Right lung (tissue), 5 donors: Measurements from ENCODE around the gene KDM2A. TPM values are rescaled to one million over a fixed set of nuclear protein-coding genes. Genes with fewer than 3 reads are reported as not detected.

ENCODE experiments used
- DNase-seq, 2 donors: peaks; one replicate each; pipeline ENCODE4 v3.0.0-alpha.2; 2013
- polyA plus RNA-seq, 5 donors: library from polyadenylated mRNA; unstranded; fragments of 120-200 nt; gene quantifications; one replicate each; pipeline versions ENCODE4 v1.2.1 to v1.2.3, GENCODE V29; 2013; ENCODE audit warnings: inconsistent platforms in 1 of 5, low replicate concordance in 1 of 5; ENCODE audit not compliant: insufficient read length in 5 of 5, insufficient read depth in 1 of 5

Gene KDM2A
- polyA plus RNA-seq, 5 donors, result 67.3 to 80.4 (median 70.7) TPM

DNA sequence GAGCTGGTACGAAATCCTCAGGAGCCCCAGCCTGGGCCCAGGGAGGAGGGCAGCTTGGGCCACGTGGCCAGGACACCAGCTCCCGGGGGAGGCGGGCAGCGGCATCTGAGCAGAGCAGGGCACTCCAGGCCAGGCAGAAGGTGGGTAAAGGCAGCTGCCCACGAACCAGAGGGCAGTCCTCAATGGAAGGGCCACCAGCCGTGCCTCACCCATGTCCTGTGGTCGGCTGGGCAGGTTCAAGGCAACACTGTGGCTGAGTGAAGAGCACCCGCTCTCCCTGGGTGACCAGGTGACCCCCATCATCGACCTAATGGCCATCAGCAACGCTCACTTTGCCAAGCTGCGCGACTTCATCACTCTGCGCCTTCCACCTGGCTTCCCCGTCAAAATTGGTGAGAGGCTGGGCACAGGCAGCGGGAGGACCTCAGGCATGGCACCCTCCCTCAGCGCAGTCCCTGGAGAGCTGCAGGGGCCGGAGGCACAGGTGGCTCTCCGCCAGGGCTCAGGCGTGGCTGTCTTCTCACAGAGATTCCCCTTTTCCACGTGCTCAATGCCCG lies 181.8 kb downstream of the KDM2A start:
- DNase-seq, result no peak

GRCh38 chr11:67301313-67301921 lies 182.4 kb downstream of the KDM2A start:
- DNase-seq, result no peak

DNA sequence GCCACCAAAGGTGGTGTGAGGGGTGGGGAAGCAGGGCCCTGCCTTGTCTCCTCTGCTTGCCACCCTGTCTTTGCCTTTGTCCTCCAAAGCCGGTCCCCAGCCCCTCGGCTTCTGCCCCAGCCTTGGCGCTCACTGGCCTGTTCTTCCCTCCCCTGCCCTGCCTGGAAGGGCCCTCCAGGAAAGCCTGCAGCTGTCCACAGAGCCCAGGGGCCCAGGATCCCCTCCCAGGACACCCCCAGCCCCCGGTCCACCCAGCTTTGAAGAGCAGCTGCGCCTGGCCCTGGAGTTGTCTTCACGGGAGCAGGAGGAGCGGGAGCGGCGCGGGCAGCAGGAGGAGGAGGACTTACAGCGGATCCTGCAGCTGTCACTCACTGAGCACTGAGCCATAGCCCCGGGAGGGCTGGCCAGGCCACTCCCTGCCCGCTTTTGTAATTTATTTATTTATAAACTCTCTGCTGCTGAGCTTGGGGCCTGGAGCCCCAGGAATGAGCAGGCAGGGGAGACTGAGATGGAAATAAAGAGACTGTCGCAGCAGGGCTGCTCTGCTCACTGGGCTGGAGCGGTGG lies 183.0 kb downstream of the KDM2A start:
- peak in 1 of 2 donors; percentile 33 for DNase-seq

DNA sequence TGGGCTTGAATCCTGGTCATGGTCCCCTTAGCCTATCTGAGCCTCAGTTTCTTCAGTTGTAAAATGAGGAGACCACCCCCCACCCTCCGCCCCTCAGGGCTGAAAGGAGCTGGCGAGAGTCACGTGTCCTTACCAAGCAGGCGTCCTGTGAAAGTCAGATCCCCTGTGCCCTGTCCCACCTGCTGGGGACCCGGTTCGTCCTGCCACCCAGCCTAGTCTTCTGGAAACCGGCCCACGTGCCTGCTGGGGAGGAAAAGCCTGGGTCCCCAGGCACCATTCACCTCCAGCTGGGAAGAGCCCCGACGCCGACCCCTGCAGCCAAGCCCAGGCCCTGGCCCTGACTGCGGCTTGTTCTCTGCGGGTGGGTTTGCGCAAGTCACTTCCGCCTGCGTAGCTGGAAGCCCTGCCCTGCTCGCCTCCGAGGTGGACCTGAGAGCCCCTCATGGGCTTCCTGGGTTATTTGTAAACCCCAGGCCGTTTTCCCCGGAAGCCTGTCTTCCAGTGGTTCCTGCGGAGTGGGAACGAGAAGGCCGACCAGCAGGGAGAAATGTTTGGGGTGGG lies 183.6 kb downstream of the KDM2A start:
- no peak for DNase-seq

GRCh38 chr11:67303132-67303834 lies 184.2 kb downstream of the KDM2A start, which contains the start of gene SSH3:
SSH3 (plus strand) TSS chr11:67303530; CDS start chr11:67303626, 96 bp downstream.
- peak in 1 of 2 donors; percentile 63 for DNase-seq

- no peak for DNase-seq
Measured at GRCh38 chr11:67303835-67304411, 184.9 kb downstream of the KDM2A start.

DNA sequence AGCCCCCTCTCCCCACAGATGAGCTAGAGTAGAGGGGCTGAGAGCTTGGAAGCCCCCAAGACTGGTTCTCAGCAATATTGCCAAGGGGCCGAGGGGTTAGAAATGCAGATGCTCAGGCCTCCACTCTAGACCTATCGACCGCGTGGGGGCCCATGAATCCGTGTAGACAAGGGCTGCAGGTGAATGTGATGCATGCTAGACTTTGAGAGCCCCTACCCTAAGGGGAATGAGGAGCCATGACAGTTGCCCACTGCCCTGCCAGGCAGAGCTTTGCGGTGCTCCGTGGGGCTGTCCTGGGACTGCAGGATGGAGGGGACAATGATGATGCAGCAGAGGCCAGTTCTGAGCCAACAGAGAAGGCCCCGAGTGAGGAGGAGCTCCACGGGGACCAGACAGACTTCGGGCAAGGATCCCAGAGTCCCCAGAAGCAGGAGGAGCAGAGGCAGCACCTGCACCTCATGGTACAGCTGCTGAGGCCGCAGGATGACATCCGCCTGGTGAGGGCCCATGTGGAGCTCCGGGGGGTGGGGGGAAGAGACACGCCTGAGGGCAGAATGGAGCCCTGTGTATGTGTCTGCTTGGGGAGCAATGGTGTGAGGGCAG lies 185.5 kb downstream of the KDM2A start:
- DNase-seq, result no peak

- DNase-seq, result no peak
Measured at GRCh38 chr11:67306769-67307544, 187.9 kb downstream of the KDM2A start.

GRCh38 chr11:67307545-67308001 lies 188.5 kb downstream of the KDM2A start:
- no peak for DNase-seq

Other genes with a start within 250 kb of the KDM2A start
- 10 to 100 TPM in 1 of 5 donors, 1 to 10 TPM in 4; 6.4 to 14.1 (median 8.0) TPM for gene PC, start 160.9 kb upstream of the KDM2A start, polyA plus RNA-seq
- gene C11orf86, start 144.0 kb upstream of the KDM2A start, polyA plus RNA-seq, result not detected
- gene SYT12, start 96.1 kb upstream of the KDM2A start, polyA plus RNA-seq, result under 1 TPM; 0.04 to 0.31 (median 0.10) TPM
- 10 to 100 TPM in 2 of 5 donors, 1 to 10 TPM in 3; 8.5 to 19.3 (median 9.2) TPM for gene RHOD, start 62.4 kb upstream of the KDM2A start, polyA plus RNA-seq
- 10 to 100 TPM; 43.6 to 75.6 (median 57.5) TPM for gene GRK2, start 147.2 kb downstream of the KDM2A start, polyA plus RNA-seq
- gene ANKRD13D, start 170.0 kb downstream of the KDM2A start, polyA plus RNA-seq, result 10 to 100 TPM; 33.2 to 53.5 (median 47.0) TPM
- 10 to 100 TPM; 21.8 to 37.6 (median 30.3) TPM for gene SSH3, start 184.3 kb downstream of the KDM2A start, polyA plus RNA-seq
- 10 to 100 TPM; 21.3 to 40.2 (median 35.8) TPM for gene POLD4, start 234.3 kb downstream of the KDM2A start, polyA plus RNA-seq